Liver (tissue), 9 donors: ENCODE results near the gene MUC15. TPM values are rescaled to one million over a fixed set of nuclear protein-coding genes. Genes with fewer than 3 reads are reported as not detected.

ENCODE experiments used
- DNase-seq: peaks from one replicate; pipeline ENCODE4 v3.0.0-alpha.2; 2017; ENCODE audit warnings: low spot score
- H3K27ac ChIP-seq, 2 donors: one replicate each; pipeline ENCODE4 v1.7.0; 2013; ENCODE audit warnings: inconsistent platforms in 2 of 2, low read length in 2 of 2, control low read depth in 1 of 2, low read depth in 1 of 2, mild to moderate bottlenecking in 1 of 2
- H3K27me3 ChIP-seq, 4 donors: one replicate each; pipeline versions ENCODE4 v1.6.1 to v1.7.0; 2013; ENCODE audit warnings: low read length in 3 of 4, inconsistent platforms in 1 of 4, mild to moderate bottlenecking in 1 of 4, moderate library complexity in 1 of 4; ENCODE audit not compliant: control insufficient read depth in 4 of 4, insufficient read depth in 4 of 4
- H3K36me3 ChIP-seq, 4 donors: one replicate each; pipeline versions ENCODE4 v1.6.1 to v1.7.0; 2013; ENCODE audit warnings: low read length in 3 of 4, mild to moderate bottlenecking in 3 of 4, low read depth in 1 of 4, moderate library complexity in 1 of 4; ENCODE audit not compliant: control insufficient read depth in 4 of 4, insufficient read depth in 3 of 4
- H3K4me1 ChIP-seq, 4 donors: one replicate each; pipeline versions ENCODE4 v1.6.1 to v1.7.0; 2013; ENCODE audit warnings: low read length in 3 of 4, mild to moderate bottlenecking in 3 of 4, moderate library complexity in 1 of 4; ENCODE audit not compliant: control insufficient read depth in 4 of 4, insufficient read depth in 4 of 4
- H3K4me3 ChIP-seq, 3 donors: one replicate each; pipeline versions ENCODE4 v1.6.1 to v1.7.0; 2013; ENCODE audit warnings: low read length in 3 of 3, control low read depth in 1 of 3, low read depth in 1 of 3, mild to moderate bottlenecking in 1 of 3
- H3K9ac ChIP-seq, 2 donors: one replicate each; pipeline ENCODE4 v1.7.0; 2013; ENCODE audit warnings: low read length in 2 of 2, mild to moderate bottlenecking in 2 of 2, moderate library complexity in 2 of 2, control low read depth in 1 of 2, low read depth in 1 of 2
- H3K9me3 ChIP-seq, 4 donors: one replicate each; pipeline versions ENCODE4 v1.6.1 to v1.7.0; 2013; ENCODE audit warnings: low read length in 3 of 4; ENCODE audit not compliant: control insufficient read depth in 4 of 4
- CTCF ChIP-seq: fragments of 150-350 bp; IDR thresholded peaks from 2 replicates; pipeline ENCODE4 v1.5.1; 2017; ENCODE audit warnings: improper control_type of control experiment, low read depth, low read length; ENCODE audit not compliant: missing input control
- EGR1 ChIP-seq, 2 donors: IDR thresholded peaks; 2 replicates each; pipeline ENCODE4 v1.6.1; 2016 to 2018; ENCODE audit warnings: antibody characterized with exemption in 2 of 2, low read depth in 2 of 2
- FOXA1 ChIP-seq: IDR thresholded peaks from 2 replicates; pipeline ENCODE4 v1.6.1; 2016; ENCODE audit warnings: antibody characterized with exemption
- FOXA2 ChIP-seq: IDR thresholded peaks from 2 replicates; pipeline ENCODE4 v1.6.1; 2016; ENCODE audit warnings: antibody characterized with exemption
- GABPA ChIP-seq, 2 donors: IDR thresholded peaks in 1 of 2; conservative IDR thresholded peaks in 1 of 2; 2 replicates each; pipeline ENCODE4 v1.6.1; 2016; ENCODE audit warnings: antibody characterized with exemption in 2 of 2, mild to moderate bottlenecking in 1 of 2, moderate library complexity in 1 of 2
- HNF4A ChIP-seq, 2 donors: conservative IDR thresholded peaks; 2 replicates each; pipeline ENCODE4 v1.6.1; 2016; ENCODE audit warnings: antibody characterized with exemption in 2 of 2, mild to moderate bottlenecking in 2 of 2
- HNF4G ChIP-seq: IDR thresholded peaks from 2 replicates; pipeline ENCODE4 v1.6.1; 2016; ENCODE audit warnings: antibody characterized with exemption
- JUND ChIP-seq, 2 donors: IDR thresholded peaks; 2 replicates each; pipeline ENCODE4 v1.6.1; 2016; ENCODE audit warnings: antibody characterized with exemption in 2 of 2
- NR2F2 ChIP-seq: IDR thresholded peaks from 2 replicates; pipeline ENCODE4 v1.6.1; 2016; ENCODE audit warnings: antibody characterized with exemption
- RAD21 ChIP-seq, 2 donors: IDR thresholded peaks; 2 replicates each; pipeline ENCODE4 v1.6.1; 2016; ENCODE audit warnings: antibody characterized with exemption in 2 of 2, mild to moderate bottlenecking in 2 of 2
- RXRA ChIP-seq, 2 donors: IDR thresholded peaks; 2 replicates each; pipeline ENCODE4 v1.6.1; 2017 to 2018; ENCODE audit warnings: antibody characterized with exemption in 2 of 2, mild to moderate bottlenecking in 1 of 2
- SP1 ChIP-seq: IDR thresholded peaks from 2 replicates; pipeline ENCODE4 v1.6.1; 2018; ENCODE audit warnings: antibody characterized with exemption, mild to moderate bottlenecking
- TAF1 ChIP-seq: conservative IDR thresholded peaks from 2 replicates; pipeline ENCODE4 v1.6.1; 2016; ENCODE audit warnings: antibody characterized with exemption, mild to moderate bottlenecking
- YY1 ChIP-seq: IDR thresholded peaks from 2 replicates; pipeline ENCODE4 v1.6.1; 2016; ENCODE audit warnings: antibody characterized with exemption, mild to moderate bottlenecking
- WGBS: extraction: QIAGEN DNeasy Blood & Tissue Kit; methylation state at CpG from one replicate; pipeline ENCODE4 v1.1.7; 2013; 5-methylcytosine and 5-hydroxymethylcytosine counted together
- polyA plus RNA-seq, 2 donors: library from polyadenylated mRNA; stranded (reverse) in 1 of 2; unstranded in 1 of 2; fragments of 200-250 nt in 1 of 2; fragments of >200 nt in 1 of 2; fragmentation: Nextera tagmentation in 1 of 2; extraction: Ambion mirVana in 1 of 2; gene quantifications; one replicate each; pipeline versions ENCODE4 v1.2.1 to v1.2.3, GENCODE V29; 2013 to 2015
- total RNA-seq, 2 donors: library from RNA; depleted of rRNA; stranded (reverse); fragments of >200 nt; gene quantifications; one replicate each; pipeline ENCODE4 v1.2.3, GENCODE V29; 2014
- TF ChIP-seq, protein P1 (sequence below): IDR thresholded peaks from 2 replicates; pipeline ENCODE4 v1.6.1; 2016; ENCODE audit warnings: antibody characterized with exemption
- TF ChIP-seq, protein P2 (sequence below): IDR thresholded peaks from 2 replicates; pipeline ENCODE4 v1.6.1; 2016; ENCODE audit warnings: antibody characterized with exemption
- TF ChIP-seq, protein P3 (sequence below): IDR thresholded peaks from 2 replicates; pipeline ENCODE4 v1.6.1; 2016; ENCODE audit warnings: antibody characterized with exemption
- TF ChIP-seq, protein P4 (sequence below): IDR thresholded peaks from 2 replicates; pipeline ENCODE4 v1.6.1; 2016; ENCODE audit warnings: antibody characterized with exemption, mild to moderate bottlenecking
- donor health status: healthy.
- donor health status: healthy.
- donor health status: healthy.
- donor health status: healthy.
- donor health status: healthy.

MUC15 gene
- total and polyA plus RNA-seq, 4 donors: not detected

DNA sequence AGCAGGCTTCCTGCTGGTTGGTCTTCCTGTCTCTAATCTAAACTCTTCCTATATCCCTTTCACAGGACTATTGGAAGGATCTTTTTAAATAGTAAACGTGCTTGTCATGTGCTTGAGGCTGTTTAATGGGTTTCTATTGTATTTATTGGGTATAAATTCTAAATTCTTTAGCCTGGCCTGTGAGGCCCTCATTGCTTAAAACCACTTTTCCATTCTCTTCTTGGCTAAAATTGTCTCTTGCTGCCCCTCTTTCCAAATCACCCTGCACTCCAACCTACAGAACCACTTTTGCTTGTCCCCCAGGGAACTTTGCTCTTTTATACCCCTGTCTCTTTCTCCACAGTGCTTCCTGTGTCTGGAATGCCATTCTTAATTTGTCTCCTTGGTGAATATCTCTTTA is 46.4 kb upstream of the MUC15 start:
- TF ChIP-seq JUND (IDR thresholded peaks at IDR 0.05): no peak
- no peak for TF ChIP-seq NR2F2
- no peak for TF ChIP-seq FOXA2
- no peak for TF ChIP-seq YY1
- TF ChIP-seq CTCF: no peak
- TF ChIP-seq RXRA (IDR thresholded peaks at IDR 0.05): no peak
- no peak for TF ChIP-seq HNF4G
- TF ChIP-seq, protein P1, sequence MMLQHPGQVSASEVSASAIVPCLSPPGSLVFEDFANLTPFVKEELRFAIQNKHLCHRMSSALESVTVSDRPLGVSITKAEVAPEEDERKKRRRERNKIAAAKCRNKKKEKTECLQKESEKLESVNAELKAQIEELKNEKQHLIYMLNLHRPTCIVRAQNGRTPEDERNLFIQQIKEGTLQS: no peak
- TF ChIP-seq GABPA (IDR thresholded peaks at IDR 0.05 in 1 of 2, conservative IDR thresholded peaks at IDR 0.05 in 1 of 2): no peak
- no peak for TF ChIP-seq HNF4A (conservative IDR thresholded peaks at IDR 0.05)
- no peak for TF ChIP-seq EGR1 (IDR thresholded peaks at IDR 0.05; ENCODE audit: low read depth in 2 of 2)
- TF ChIP-seq, protein P2, sequence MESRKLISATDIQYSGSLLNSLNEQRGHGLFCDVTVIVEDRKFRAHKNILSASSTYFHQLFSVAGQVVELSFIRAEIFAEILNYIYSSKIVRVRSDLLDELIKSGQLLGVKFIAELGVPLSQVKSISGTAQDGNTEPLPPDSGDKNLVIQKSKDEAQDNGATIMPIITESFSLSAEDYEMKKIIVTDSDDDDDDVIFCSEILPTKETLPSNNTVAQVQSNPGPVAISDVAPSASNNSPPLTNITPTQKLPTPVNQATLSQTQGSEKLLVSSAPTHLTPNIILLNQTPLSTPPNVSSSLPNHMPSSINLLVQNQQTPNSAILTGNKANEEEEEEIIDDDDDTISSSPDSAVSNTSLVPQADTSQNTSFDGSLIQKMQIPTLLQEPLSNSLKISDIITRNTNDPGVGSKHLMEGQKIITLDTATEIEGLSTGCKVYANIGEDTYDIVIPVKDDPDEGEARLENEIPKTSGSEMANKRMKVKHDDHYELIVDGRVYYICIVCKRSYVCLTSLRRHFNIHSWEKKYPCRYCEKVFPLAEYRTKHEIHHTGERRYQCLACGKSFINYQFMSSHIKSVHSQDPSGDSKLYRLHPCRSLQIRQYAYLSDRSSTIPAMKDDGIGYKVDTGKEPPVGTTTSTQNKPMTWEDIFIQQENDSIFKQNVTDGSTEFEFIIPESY: no peak
- TF ChIP-seq, protein P3, sequence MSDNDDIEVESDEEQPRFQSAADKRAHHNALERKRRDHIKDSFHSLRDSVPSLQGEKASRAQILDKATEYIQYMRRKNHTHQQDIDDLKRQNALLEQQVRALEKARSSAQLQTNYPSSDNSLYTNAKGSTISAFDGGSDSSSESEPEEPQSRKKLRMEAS: no peak
- TF ChIP-seq RAD21 (IDR thresholded peaks at IDR 0.05): no peak
- no peak for TF ChIP-seq FOXA1
- TF ChIP-seq TAF1: no peak
- no peak for TF ChIP-seq SP1
- TF ChIP-seq, protein P4, sequence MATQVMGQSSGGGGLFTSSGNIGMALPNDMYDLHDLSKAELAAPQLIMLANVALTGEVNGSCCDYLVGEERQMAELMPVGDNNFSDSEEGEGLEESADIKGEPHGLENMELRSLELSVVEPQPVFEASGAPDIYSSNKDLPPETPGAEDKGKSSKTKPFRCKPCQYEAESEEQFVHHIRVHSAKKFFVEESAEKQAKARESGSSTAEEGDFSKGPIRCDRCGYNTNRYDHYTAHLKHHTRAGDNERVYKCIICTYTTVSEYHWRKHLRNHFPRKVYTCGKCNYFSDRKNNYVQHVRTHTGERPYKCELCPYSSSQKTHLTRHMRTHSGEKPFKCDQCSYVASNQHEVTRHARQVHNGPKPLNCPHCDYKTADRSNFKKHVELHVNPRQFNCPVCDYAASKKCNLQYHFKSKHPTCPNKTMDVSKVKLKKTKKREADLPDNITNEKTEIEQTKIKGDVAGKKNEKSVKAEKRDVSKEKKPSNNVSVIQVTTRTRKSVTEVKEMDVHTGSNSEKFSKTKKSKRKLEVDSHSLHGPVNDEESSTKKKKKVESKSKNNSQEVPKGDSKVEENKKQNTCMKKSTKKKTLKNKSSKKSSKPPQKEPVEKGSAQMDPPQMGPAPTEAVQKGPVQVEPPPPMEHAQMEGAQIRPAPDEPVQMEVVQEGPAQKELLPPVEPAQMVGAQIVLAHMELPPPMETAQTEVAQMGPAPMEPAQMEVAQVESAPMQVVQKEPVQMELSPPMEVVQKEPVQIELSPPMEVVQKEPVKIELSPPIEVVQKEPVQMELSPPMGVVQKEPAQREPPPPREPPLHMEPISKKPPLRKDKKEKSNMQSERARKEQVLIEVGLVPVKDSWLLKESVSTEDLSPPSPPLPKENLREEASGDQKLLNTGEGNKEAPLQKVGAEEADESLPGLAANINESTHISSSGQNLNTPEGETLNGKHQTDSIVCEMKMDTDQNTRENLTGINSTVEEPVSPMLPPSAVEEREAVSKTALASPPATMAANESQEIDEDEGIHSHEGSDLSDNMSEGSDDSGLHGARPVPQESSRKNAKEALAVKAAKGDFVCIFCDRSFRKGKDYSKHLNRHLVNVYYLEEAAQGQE: no peak
- peaks cover 0 to 5% (median 0%) of the 10 kb centered on the region in 4 donors for H3K9me3 ChIP-seq
- WGBS: 29% methylated on average over 1 of the region's 1 CpG
- H3K9ac ChIP-seq: no peak overlapping the region
- no peaks in the 10 kb centered on the region for H3K4me1 ChIP-seq
- no peak overlapping the region for H3K27ac ChIP-seq
- no peak for DNase-seq
- H3K4me3 ChIP-seq: no peak overlapping the region
- H3K36me3 ChIP-seq: no peaks in the 10 kb centered on the region
- no peaks in the 10 kb centered on the region for H3K27me3 ChIP-seq
